Measurements from ENCODE around the gene PDE10A.

DNA sequence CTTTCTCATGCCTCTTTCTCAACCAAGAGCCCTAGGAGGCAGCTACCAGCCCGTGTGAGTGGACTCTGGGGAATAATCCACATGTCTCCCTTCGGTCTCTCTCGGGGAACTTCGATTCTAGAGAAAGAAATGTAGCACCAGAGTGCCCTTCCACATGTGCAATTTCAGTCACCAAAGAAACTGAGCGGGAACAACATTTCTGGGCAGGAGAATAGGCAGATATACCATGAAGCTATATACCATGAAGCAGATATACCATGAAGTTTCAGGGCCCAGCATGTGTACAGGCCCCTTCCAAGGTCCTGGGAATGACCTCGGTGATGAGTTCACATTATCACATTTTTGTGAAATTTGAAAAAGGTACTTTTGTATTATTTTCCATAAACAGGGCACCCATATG lies 60.8 kb downstream of the PDE10A start:
- TF ChIP-seq ARNTL (CRISPR knock-in tag; IDR thresholded peaks at IDR 0.05; ENCODE audit: borderline replicate concordance, low read depth) (no peak), CSRNP3 (CRISPR knock-in tag; IDR thresholded peaks at IDR 0.05) (no peak), ZFP30 (CRISPR knock-in tag; IDR thresholded peaks at IDR 0.05) (no peak)

All from SK-N-SH treated with all-trans-retinoic acid at 6 μM for 48 hours (cell line).